NCI-H774 (cell line): ENCODE results near the gene SYCE3.
"Not testable (repeated sequence)": the region's sequence is repeated elsewhere in the genome, so short reads cannot be mapped to it uniquely, and the experiment has no call there.

Source experiments
- DNase-seq: peaks from one replicate; lab custom pipeline; 2025; lab: John Stamatoyannopoulos, UW

Gene SYCE3

DNA sequence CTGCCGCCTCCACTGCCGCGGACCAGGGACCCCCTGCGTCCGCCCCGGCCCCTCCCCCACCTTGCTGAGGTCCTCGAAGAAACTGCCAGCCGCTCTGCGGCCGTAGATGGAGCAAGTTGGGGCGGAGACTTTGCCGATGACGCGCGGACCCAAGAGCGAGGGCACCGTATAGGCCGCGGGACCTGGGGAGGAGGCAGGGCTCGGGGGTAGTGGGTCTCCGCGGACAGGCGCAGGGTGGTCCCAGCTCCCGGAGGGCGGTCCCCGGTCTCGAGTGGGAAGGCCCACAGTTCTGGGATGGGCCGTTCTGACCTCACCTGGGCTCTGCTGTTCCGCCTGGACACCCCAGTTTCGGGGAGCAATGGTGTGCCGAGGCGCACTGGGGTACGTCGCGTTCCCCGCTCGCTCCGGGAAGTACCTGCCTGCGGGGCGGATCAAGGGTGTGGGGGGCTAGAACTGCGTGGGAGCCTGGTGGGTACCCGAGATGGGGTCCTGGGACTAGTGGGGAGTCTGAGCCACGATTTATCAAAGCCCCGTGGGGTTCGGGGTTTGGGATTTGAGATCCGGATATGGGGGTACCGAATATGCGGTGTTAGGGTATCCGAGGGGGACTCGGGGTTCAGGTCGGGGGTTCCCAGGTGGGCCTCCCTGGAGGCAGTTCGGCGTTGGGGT lies 31.7 kb downstream of the SYCE3 start:
- DNase-seq = peak; percentile 43

DNA sequence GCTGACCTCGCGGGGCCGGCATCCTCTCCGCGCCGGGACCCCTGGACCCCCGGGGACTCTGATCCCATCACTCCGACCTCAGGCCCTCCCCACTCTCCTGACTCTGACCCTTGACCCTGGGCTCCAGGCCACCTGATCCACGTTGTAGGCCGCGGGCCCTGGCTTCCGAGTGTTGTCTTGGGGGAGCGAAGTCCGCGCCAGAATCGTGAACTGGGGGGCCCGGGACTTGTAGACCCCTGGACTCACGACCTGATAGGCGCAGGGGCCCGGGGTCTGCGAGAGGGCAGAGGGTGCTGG lies 32.2 kb downstream of the SYCE3 start:
- no peak for DNase-seq

DNA sequence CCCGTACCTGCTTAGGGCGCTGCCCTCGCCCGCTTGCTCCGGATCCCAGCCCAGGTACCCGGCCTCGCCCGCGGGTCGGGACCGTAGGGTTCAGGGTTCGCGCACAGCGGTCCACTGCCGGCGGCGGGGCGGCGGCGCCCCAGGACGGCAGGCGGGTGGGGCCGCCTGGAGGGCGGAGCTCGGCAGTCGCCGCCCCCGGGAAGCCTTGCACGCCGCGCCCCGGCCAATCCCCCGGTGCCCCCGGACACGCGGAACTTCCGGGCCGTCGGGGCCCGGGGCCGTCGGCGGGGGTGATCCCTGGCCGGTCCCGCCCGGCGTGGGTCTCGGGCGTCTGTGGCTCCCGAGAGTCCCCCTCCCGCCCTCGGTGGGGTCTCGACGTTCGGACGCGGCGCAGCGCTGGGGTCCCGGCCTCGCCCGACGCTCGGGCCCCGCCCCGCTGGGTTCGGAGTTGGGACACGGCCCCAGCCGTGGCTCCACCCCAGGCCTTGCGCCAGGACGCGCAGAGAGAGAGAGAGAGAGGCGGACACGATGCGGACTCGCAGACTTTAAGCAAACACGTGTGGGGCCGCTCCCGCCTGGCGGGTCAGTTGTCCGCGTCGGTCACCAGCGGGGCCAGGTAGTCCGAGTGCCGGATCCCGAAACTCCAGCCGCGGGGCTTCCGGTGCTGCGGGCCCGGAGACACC lies 32.7 kb downstream of the SYCE3 start, which contains the start of gene TYMP:
Gene TYMP (minus strand): TSS at position 116 of the 683 bp plus-strand sequence. CDS start 303 bp downstream, outside the sequence.
- DNase-seq = peak; percentile 45

DNA sequence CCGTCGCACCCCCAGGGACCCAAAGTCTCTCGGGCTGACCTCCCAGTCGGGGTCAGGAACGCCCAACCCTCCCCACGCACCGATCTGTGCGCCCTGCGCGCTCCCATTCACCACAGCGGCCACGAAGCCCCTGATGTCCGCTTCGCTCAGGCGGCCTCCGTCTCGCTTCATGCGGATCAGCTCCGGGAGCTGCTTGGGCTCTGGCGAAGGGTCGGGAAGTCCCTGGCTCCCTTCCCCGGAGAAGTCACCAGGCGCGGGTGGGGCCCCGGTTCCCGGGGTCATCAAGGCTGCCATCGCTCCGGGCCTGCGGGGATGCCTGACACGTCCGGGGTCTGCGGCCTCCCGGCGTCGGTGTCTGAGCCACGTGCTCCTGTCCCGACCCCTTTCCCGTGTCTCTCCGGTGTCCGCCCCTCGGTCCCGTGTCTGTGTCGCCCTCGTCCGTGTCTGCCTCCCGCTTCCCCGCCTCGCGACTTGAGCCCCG lies 33.3 kb downstream of the SYCE3 start:
- DNase-seq = no peak

DNA sequence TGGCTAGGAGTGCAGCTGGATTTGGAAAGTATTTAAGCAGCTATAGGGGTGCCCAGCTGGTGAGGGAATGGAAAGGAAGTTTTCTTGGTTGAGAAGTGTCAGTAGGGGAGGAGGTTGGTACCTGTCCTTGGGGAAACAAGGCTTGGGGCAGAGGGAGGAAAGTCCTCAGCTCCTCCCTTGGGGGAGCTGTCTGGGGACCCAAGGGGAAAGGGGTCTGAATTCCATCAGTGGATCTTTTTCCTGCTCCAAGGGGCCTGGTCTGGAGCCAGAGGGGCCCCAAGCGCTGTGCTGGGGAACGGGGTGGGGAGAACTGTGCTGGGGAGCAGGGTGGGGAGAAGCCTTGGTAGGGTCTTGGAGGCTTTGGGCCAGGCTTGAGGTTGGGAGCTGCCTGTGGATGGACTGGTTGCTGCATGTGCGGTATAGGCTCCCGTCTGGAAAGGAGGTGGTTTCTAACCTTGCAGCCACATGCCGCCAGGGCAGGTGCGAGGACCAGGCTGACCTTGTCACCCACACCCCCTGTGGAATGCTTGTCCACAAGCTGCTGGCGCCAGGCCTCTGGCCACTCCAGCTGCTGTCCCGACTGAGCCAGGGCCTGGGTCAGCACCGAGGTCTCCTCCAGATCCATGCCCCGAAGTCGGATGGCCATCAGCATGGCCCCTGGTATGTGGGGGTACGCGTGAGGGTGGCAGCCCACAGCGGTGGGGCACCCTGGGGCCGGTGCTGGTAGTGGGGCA lies 33.9 kb downstream of the SYCE3 start:
- no peak for DNase-seq

DNA sequence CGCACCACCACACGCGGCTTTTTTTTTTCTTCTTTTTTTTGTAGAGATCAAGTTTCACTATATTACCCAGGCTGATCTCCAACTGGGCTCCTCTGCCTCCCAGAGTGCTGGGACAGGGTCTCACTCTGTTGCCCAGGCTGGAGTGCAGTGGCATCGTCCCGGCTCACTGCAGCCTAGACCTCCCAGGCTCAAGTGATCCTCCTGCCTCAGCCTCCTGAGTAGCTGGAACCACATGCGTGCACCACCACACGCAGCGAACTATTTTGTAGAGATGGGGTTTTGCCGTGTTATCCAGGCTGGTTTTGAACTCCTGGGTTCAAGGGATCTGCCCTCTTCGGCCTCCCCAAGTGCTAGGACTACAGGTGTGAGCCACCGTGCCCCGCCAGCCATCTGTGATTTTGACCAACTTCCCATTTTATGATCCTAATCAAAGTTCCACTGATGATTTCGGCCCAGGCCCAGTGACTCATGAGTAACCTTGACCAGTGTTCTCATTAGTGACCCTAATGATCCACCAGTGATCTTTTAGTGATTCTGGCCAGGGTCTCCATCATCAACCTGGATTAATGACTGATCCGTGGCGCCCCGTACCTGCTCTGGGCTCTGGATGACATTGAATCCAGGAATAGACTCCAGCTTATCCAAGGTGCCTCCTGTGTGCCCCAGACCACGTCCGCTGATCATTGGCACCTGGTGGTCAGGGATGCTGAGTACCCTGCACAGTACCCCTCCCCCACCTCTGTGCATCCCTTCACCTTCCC lies 34.6 kb downstream of the SYCE3 start:
- DNase-seq = no peak

DNA sequence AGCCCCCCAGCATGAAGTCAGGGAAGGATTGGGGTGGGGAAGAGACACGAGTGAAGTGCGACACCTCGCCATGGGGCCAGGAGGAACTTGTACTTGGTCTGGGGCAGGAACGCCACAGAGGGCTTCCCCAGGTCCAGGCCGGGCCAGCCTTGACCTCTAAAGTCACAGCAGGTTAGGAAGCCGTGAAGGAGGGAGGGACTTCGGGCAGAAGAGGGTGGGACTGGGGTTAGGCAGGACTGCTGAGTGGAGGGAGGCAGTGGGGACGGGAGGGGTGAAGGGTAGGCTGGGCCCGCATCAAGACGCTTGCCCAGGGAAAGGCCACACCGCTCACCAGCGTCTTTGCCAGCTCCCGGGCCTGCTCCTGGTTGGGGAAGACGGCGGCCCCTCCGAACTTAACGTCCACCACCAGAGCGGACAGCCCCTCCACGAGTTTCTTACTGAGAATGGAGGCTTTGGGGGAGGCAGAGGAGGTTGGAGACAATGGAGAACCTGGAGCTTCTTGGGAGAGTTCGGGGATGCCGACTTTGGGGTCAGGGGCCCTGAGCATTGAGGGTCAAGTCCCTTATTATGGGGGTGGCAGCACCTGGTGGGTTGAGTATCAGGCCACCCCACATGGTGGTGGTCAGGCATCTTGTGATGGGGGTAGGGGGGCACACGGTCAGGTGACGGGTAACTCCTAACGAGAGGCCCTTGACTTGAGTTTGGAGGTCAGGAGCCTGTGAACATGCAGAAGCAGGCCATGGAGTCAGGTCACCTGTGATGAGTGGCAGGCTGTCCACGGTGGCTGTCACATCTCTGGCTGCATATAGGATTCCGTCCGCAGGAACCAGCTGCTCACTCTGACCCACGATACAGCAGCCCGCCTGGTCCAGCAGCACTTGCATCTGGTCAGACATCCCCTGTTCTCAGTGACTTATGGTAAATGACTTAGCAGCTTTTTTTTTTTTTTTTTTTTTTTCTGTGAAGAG lies 35.6 kb downstream of the SYCE3 start:
- DNase-seq = no peak

DNA sequence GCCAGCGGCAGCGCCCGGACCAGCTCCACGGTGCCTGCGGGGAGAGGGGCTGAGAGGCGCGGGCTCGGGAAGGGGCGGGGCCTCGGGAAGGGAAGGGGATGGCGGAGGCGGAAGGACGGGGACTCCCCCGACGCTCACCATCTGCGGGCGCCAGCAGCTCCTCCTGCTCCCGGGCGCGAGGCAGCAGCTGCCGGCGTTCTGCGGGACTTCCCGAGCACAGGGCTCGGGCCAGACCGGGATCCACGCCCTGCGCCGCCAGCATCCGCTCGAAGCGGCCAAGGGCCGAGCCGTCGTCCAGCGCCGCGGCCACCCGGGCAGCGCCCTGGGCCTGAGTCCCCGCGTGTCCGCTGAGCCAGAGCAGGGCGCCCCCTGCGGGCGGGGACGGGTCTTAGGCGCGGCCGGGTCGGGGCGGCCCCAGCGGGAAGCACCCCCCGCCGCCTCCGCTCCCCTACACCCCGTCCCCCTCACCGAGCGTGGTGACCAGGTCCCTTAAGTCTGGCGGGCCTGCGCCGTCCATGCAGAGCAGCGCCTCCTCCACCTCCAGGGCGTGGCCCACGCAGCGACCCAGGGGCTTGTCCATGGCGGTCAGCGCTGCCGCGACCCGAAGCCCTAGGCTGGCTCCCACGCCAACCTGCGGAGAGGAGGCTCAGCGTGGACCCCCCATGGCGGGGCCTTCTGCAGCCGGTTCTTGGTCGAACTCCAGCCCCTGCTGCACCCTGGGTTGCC lies 36.4 kb downstream of the SYCE3 start:
- DNase-seq = peak; percentile 40

DNA sequence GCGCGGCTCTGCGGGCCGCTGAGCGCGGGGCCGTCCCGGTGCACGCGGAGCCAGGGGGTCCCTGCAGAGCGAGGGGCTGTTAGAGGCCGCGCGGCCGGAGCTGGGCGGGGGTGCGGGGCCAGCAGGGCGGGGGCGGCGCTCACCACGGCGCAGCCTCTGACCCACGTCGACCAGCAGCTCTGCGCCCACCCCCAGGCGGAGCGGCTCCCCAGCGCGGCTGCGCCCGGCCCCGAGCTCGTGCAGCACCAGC lies 36.9 kb downstream of the SYCE3 start:
- no peak for DNase-seq

DNA sequence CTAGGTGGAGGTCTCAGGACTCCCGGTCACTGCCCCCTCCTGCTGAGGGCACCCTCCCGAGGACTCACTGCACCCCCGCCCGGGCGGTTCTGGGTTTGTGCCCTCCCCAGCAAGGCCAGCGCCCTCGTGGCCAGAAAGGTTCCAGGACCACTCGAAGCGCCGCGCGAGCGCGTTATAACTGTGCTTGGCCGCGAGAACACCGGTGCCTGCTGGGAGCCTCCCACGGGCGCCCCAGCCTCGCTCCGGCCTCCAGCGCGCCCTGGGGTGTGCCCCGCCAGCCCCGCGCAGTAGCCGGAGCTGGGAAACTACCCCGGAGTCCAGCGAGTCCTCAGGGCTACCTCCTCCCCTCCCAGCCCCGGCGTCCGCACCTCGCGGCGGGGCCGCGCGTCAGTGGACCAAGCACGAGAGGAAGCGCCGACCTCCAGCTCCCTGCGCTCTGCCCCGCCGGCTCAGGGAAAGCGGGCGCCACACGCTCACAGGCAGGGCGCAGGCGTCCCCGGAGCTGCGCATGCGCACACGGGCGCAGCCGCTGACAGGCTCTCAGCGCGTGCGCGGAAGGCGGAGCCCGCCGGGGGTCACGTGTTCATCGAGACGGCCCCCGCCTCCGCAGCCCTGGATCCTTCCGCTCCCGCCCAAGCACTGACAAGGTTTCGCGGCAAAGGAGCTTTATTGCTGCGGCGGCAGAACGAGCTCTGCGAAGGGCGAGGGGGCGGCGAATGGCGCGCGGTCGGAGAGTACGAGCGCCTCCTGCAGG lies 37.4 kb downstream of the SYCE3 start, which contains the start of gene SCO2:
Gene SCO2 (minus strand): TSS at position 495 of the 754 bp plus-strand sequence. CDS start 1,187 bp downstream, outside the sequence.
- DNase-seq = peak; percentile 90

DNA sequence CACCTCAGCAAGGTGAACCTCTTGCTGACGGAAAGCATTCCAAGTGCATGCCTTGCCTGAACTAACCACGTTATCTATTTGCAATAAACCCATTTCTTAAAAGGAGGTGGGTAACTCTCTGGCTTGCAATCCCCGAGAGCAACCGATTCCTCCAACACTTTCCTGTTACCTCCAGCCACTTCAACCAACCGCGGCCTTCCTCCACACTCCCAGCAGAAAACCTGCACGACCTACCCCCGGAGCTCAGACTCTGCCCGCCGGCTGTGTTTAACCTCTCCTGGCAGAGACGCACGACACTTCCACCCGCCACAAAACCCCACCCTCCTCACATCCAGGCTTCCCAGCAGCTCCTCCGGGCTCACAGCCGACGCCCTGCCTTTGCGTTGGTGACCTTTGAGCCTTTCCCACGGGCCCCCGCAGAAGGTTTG lies 38.0 kb downstream of the SYCE3 start:
- no peak for DNase-seq

DNA sequence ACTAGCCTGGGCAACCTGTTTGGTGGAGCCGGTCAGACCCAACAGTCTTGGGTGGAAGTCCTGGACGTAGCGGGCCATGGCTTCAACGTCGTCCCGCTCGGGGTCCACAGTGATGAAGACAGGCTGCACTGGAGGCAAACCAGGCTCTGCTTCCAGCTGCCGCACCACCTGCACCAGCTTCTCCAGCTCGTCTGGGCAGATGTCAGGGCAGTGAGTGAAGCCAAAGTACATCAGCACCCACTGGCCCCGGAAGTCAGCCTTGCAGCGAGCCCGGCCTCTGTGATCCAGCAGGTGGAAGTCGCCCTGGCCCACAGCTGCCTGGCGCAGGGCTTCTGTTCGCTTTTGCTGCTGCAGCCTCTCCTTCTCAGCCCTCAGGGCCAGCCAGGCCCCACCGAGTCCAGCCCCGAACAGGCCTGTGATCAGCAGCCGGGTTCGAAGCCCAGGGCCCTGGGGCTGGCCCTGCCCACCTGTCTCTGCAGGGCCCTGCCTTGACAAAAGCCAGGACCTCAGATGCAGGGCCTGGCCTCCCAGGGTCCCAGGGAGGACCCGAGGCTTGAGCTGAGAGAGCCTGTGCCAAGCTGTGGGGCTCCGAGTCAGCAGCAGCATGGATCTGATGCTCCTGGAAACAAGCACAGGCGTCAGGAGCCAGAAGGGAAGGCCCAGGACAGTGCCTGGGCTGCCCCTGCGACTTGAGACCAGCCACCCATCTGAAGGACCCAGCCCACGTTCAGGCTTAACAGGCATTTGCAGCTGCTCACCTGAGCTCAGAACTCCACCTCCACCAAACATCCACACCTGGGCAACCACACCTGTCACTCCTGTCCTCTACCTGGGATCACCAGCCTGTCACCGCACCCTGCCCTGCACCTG lies 38.7 kb downstream of the SYCE3 start:
- no peak for DNase-seq

DNA sequence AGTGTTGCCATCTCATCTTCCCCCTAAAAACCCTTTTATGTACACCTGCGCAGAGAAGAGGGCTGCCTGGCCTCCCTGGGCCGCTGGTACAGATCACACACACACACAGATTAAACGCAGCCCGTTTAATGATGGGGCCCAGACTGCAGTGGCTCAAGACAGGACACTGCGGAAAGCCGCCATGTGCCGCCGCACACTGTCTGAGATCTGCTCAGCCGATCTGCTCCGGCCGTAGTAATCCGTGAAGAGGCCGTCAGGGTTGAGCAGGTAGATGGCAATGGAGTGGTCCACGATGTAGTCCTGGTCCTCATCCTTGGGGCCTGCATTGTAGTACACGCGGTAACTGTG lies 39.3 kb downstream of the SYCE3 start:
- DNase-seq = no peak

DNA sequence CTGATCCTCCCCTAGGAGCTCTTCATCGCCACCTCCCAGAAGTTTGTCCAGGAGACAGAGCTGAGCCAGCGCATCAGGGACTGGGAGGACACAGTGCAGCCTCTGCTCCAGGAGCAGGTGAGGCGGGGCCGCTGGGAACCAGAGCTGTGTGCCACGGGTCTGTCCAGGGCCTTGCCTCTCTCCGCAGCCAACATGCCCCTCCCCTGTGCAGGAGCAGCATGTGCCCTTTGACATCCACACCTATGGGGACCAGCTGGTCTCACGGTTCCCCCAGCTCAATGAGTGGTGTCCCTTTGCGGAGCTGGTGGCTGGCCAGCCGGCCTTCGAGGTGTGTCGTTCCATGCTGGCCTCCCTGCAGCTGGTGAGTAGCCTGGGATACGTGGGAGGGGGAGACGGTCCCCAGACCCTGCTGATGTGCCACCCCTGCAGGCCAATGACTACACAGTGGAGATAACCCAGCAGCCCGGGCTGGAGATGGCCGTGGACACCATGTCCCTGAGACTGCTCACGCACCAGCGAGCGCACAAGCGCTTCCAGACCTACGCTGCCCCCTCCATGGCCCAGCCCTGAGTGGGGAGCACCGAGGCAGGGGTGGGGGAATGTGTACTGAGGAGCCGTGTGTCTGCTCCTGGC lies 39.8 kb downstream of the SYCE3 start:
- no peak for DNase-seq

DNA sequence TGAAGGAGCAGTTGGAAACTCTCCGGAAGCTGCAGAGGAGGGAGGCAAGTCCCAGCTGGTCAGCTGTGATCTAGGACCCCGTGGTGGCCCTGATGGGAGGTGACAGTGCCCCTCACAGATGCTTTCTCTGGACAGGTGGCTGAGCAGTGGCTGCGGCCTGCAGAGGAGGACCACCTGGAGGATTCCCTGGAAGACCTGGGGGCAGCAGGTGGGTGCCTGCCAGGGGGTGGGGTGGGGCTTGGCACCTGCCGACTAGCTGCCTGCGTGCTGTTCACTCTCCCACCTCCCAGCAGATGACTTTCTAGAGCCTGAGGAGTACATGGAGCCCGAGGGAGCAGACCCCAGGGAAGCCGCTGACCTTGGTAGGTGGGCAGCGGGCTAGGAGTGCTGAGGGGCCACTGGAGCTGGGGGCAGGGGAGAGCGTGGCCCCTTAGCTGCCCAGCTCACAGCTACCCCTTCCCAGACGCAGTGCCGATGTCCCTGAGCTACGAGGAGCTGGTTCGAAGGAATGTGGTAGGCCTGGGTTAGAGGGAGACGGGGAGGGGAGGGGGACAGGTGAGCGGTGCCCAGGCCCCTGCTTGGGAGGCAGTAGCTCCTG lies 40.4 kb downstream of the SYCE3 start:
- no peak for DNase-seq

DNA sequence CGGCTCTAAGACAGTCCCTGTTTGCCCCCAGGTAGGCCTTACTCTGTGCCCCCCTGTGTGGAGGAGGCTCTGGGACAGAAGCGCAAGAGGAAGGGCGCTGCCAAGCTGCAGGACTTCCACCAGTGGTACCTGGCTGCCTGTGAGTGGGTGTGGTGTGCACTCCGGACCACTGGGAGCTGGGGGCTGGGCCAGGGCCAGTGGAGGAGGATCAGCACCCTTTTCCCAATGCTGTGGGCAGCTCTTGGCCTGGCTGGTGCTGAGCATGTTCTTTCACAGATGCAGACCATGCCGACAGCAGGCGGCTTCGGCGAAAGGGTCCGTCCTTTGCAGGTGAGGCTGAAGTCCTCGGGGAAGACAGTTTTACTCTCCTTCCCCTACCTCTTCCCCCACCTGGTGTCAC lies 41.0 kb downstream of the SYCE3 start:
- DNase-seq = no peak

DNA sequence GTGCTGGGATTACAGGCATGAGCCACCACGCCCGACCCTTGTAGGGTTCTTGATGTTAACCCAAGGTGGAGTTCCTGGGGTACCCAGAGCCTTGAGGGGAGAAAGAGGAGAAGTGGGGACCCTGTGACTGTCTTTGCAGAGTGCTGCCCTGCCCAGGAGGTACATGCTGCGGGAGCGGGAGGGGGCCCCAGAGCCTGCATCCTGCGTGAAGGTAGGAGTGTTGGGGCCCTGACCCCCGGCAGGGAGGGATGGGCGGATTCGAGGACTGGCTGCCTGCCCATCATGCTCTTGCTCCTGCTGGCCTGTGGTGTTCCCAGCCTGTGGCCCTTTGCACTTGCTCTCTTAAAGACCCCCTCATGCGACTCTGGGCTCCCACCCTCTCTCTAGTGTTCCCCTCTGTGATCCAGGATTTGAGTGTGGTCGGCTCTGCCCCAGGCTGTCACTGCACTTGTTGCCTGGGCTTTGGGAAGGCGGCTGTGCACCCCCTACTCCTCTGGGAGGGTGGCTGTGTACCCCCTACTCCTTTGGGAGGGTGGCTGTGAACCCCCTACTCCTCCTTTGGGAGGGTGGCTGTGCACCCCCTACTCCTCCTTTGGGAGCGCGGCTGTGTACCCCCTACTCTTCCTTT lies 41.8 kb downstream of the SYCE3 start:
- no peak for DNase-seq

DNA sequence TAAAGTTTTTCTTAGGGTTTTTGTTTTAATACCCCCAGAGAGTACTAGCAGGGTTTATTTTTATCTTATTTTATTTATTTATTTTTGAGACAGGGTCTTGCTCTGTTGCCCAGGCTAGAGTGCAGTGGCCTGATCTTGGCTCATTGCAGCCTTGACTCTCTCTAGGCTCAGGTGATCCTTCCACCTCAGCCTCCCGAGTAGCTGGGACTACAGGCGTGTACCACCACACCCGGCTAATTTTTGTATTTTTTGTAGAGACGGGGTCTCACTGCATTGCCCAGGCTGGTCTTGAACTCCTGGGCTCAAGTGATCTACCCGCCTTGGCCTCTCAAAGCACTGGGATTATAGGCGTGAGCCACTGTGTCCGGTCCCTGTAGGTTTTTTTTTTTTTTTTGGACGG lies 42.5 kb downstream of the SYCE3 start:
- DNase-seq = not testable (repeated sequence)
